NCI-H1436 treated with DMSO at 0.1 percent for 48 hours (cell line): ENCODE measurements around the gene RILPL2.
"Not testable (repeated sequence)": the region's sequence is repeated elsewhere in the genome, so short reads cannot be mapped to it uniquely, and the experiment has no call there.

ENCODE experiments used
- DNase-seq: peaks from one replicate; lab custom pipeline; 2025; lab: John Stamatoyannopoulos, UW

The RILPL2 gene

GRCh38 chr12:123436017-123436964 lies at the start of gene RILPL2:
Gene RILPL2 (minus strand): TSS chr12:123436684. CDS start chr12:123436420, 264 bp downstream.
- DNase-seq: no peak

- no peak for DNase-seq
Observed at GRCh38 chr12:123485756-123486155, 49.3 kb upstream of the RILPL2 start.

- no peak for DNase-seq
Observed at GRCh38 chr12:123483602-123484248, 47.2 kb upstream of the RILPL2 start.

GRCh38 chr12:123482876-123483275 lies 46.4 kb upstream of the RILPL2 start:
- no peak for DNase-seq

- not testable (repeated sequence) for DNase-seq
Observed at GRCh38 chr12:123481251-123481650, 44.8 kb upstream of the RILPL2 start.

- DNase-seq: no peak
Observed at GRCh38 chr12:123479442-123480180, 43.1 kb upstream of the RILPL2 start.

- no peak for DNase-seq
Observed at GRCh38 chr12:123478762-123479161, 42.3 kb upstream of the RILPL2 start.

GRCh38 chr12:123478069-123478468 lies 41.6 kb upstream of the RILPL2 start:
- no peak for DNase-seq

GRCh38 chr12:123475246-123475703 lies 38.8 kb upstream of the RILPL2 start:
- no peak for DNase-seq

GRCh38 chr12:123474485-123475245 lies 38.2 kb upstream of the RILPL2 start:
- DNase-seq: no peak

GRCh38 chr12:123472438-123472849 lies 36.0 kb upstream of the RILPL2 start:
- no peak for DNase-seq

GRCh38 chr12:123471374-123472068 lies 35.0 kb upstream of the RILPL2 start:
- DNase-seq: no peak

GRCh38 chr12:123469978-123470377 lies 33.5 kb upstream of the RILPL2 start:
- no peak for DNase-seq

- no peak for DNase-seq
Observed at GRCh38 chr12:123468786-123469185, 32.3 kb upstream of the RILPL2 start.

- DNase-seq: no peak
Observed at GRCh38 chr12:123465084-123465483, 28.6 kb upstream of the RILPL2 start.

GRCh38 chr12:123463174-123463573 lies 26.7 kb upstream of the RILPL2 start:
- DNase-seq: not testable (repeated sequence)

- no peak for DNase-seq
Observed at GRCh38 chr12:123457980-123458779, 21.7 kb upstream of the RILPL2 start, which contains the start of gene SNRNP35. Gene SNRNP35 (plus strand): TSS chr12:123458139. CDS start chr12:123465541, 7,402 bp downstream.

GRCh38 chr12:123453165-123453564 lies 16.7 kb upstream of the RILPL2 start:
- no peak for DNase-seq

- DNase-seq: not testable (repeated sequence)
Observed at GRCh38 chr12:123452276-123452550, 15.7 kb upstream of the RILPL2 start.

GRCh38 chr12:123450636-123451035 lies 14.2 kb upstream of the RILPL2 start:
- DNase-seq: no peak
